ENCODE results near the gene GLUL. TPM values are rescaled to one million over a fixed set of nuclear protein-coding genes. Genes with fewer than 3 reads are reported as not detected.

GLUL gene
- total RNA-seq, 1 donor from 2014 or later = 477 TPM

Other genes starting within 250 kb of the GLUL start
- gene TEDDM1, start 8.9 kb upstream of the GLUL start, total RNA-seq = not detected
- gene RGSL1, start 58.4 kb upstream of the GLUL start, total RNA-seq = not detected
- gene RNASEL, start 197.5 kb upstream of the GLUL start, total RNA-seq = 6.6 TPM
- gene RGS16, start 212.6 kb upstream of the GLUL start, total RNA-seq = 7.9 TPM